AG04449 (cell line): ENCODE data around the gene ADGRV1.
"Not testable (repeated sequence)": the region's sequence is repeated elsewhere in the genome, so short reads cannot be mapped to it uniquely, and the experiment has no call there.

Experiments used
- CTCF ChIA-PET: fragments of 350-600 bp; formaldehyde crosslinking; extraction: SDS; loops from one replicate; lab custom pipeline; 2021; ENCODE audit warnings: antibody characterized with exemption; lab: Yijun Ruan, JAX
- POLR2A ChIA-PET: fragments of 400-600, 350-600 bp; formaldehyde crosslinking; extraction: SDS; loops from one replicate; lab custom pipeline; 2020; ENCODE audit warnings: antibody characterized with exemption, inconsistent platforms; lab: Yijun Ruan, JAX
- DNase-seq: peaks from one replicate; pipeline ENCODE4 v3.0.0-alpha.2; 2010; ENCODE audit warnings: low read depth, low spot score
- H3K4me3 ChIP-seq: 2 replicates; pipeline ENCODE4 v1.5.1; 2011; ENCODE audit warnings: low read depth, mild to moderate bottlenecking, control low read depth, low read length
- CTCF ChIP-seq: IDR thresholded peaks from one replicate; pipeline ENCODE4 v1.5.1; 2011; ENCODE audit warnings: mild to moderate bottlenecking, moderate library complexity, low read length, control low read depth, inconsistent platforms; ENCODE audit not compliant: insufficient read depth; ENCODE audit errors: missing control alignments

ADGRV1 gene

DNA sequence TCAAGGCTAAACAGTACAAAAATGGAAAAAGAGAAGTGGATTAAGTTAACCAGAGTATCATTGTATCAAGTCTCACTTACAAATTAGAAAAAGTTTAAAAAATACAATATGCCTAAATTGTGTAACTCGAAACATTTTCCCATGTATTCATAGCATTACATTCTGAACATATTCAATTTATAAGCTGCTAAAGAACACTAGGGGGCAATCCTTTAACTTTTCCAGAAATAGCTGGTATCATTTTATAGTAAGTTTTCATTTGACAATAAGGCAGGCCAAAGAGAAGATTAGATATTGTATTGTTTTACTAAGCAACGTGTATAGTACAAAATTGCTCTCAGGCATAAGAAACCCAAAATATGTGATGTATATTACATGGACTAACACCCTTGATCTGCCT, 234.6 kb downstream of the ADGRV1 start:
- H3K4me3 ChIP-seq: no peak overlapping the region
- ChIA-PET CTCF (interaction anchor here (0.8 to 2.7 kb wide), 5 partner anchors 9 to 626 kb away, joined by 3 to 16 read pairs (median 4); no protein-coding TSS in a partner anchor), POLR2A (no interaction called here)
- no peak for DNase-seq
- no peak for TF ChIP-seq CTCF

- DNase-seq, H3K4me3 ChIP-seq, POLR2A ChIA-PET, CTCF ChIA-PET: not testable (repeated sequence)
These were observed 238.3 kb downstream of the ADGRV1 start for GRCh38 chr5:90796919-90797318.

- H3K4me3 ChIP-seq, DNase-seq, CTCF ChIA-PET, POLR2A ChIA-PET: not testable (repeated sequence)
These were observed 241.5 kb downstream of the ADGRV1 start for GRCh38 chr5:90800082-90800481.

GRCh38 chr5:90800515-90800914, 241.9 kb downstream of the ADGRV1 start:
- POLR2A ChIA-PET, DNase-seq, CTCF ChIA-PET, H3K4me3 ChIP-seq: not testable (repeated sequence)

GRCh38 chr5:90802474-90803317, 244.1 kb downstream of the ADGRV1 start:
- peak; percentile 59 for TF ChIP-seq CTCF
- no peak for DNase-seq
- ChIA-PET CTCF (interaction anchor here (0.7 to 1.9 kb wide), 6 partner anchors 9 to 620 kb away, joined by 3 to 6 read pairs (median 4); no protein-coding TSS in a partner anchor), POLR2A (no interaction called here)
- H3K4me3 ChIP-seq: no peak overlapping the region

GRCh38 chr5:90803381-90803780, 244.8 kb downstream of the ADGRV1 start:
- H3K4me3 ChIP-seq: no peak overlapping the region
- no peak for DNase-seq
- POLR2A ChIA-PET: no interaction called here
- CTCF ChIA-PET: interaction anchor here (0.7 to 1.9 kb wide), 4 partner anchors 10 to 620 kb away, joined by 3 to 6 read pairs (median 4); no protein-coding TSS in a partner anchor
- no peak for TF ChIP-seq CTCF

- ChIA-PET CTCF (interaction anchor here (1.4 kb wide), 1 partner anchor 8 kb away, joined by 3 read pairs; no protein-coding TSS in a partner anchor), POLR2A (no interaction called here)
- no peak for DNase-seq
- no peak for TF ChIP-seq CTCF
- no peak overlapping the region for H3K4me3 ChIP-seq
These were observed 245.3 kb downstream of the ADGRV1 start for GRCh38 chr5:90803876-90804275.
